Measurements from ENCODE around the gene HOXA6.
A peak's percentile ranks its signal among the peaks of the same experiment; 100 is the strongest.

Gene HOXA6

GRCh38 chr7:27147199-27148030 lies at the start of gene HOXA6:
Gene HOXA6, minus strand, starts transcription at chr7:27147774. Its CDS starts 25 bp downstream, at chr7:27147749.
- no peak for DNase-seq (ENCODE audit: low read depth in 3 of 3)

GRCh38 chr7:27196287-27196767 lies 48.8 kb upstream of the HOXA6 start:
- peak; percentile 69 to 76 (median 76) for DNase-seq (ENCODE audit: low read depth in 3 of 3)

DNA sequence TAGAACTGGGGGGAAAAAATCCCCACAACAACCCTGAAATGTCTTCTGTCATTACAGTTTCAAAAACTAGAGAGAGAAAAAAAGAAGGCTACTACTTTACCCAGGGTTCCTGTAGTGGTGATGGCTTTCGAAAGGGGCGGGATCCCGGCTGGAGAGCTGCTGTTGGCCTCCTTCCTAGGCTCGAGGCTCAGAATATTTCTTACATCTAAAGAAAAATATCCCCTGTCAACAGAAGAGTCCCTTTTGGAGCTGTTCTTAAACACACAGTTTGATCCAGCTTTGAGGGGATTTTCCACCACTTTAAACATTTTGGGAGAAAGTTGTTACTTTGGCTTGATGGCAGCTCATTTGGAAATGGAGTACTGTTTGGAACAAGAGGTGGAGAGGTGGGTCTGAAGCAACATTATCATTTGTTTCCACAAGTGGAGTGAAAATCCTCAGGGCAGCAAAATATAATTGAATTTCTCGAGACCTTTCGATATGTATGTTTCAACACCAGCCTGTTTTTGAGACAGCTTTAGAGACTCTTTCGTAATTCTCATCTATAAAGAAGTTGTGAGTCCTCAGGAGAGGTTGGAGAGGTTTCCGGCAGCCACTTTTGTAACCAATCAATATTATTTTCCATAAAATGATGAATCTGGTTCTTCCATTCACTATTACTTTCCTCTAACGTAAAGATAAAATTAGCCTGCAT lies 47.3 kb upstream of the HOXA6 start:
- no peak for DNase-seq (ENCODE audit: low read depth in 3 of 3)

DNA sequence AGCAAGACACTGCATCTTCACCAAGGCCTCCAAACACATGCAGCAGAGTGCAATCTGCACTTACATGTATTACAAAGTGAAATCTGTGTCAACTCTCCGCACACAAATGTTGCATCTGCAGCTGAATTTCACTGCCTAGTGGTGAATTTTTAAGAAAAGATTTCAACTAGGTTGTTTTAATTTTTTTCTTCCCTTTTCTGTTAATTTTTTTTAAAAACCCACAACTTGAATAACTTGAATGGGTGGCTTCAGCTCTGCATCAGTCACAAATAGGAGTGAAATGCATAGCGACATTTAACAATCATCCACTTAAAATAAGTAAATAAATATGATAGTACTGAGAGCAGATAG lies 46.4 kb upstream of the HOXA6 start:
- DNase-seq (ENCODE audit: low read depth in 3 of 3) = no peak

GRCh38 chr7:27193335-27194001 lies 45.9 kb upstream of the HOXA6 start:
- DNase-seq (ENCODE audit: low read depth in 3 of 3) = no peak

- DNase-seq (ENCODE audit: low read depth in 3 of 3) = no peak
These were observed 45.2 kb upstream of the HOXA6 start for GRCh38 chr7:27192546-27193334.

DNA sequence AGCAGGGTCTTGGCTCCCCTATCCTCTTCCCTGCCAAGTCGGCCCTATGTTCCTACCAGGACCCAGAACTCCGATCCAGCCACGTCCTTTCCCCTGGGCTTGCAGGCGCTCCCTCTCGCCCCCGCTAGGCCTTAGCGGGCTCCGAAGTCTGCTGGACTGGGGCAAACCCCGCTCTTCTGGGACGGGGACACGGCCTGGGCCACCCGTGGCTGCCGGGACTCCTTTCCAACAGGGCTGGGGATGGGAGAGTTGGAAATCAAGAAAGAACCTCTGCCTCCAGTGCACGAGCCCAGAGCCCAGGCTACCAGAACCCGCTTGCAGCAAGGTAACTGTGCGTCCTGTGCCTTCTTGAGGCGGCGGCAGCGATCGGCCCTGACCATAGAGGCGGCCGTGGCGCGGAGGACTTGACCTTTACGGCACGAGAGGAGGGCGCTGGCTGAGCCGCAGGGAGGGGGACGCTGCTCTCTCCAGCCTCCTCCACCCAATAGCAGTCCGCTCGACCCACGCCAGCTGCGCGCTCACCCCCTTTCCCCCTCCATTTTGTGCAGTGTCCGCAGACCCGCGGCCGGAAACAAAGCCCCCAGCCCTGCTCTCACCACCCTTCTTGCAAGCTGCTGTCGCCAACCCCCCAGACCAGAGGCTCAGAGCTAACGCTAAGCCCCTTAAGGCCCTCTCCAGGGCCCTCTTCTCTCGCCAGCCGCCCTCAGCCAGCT lies 44.4 kb upstream of the HOXA6 start:
- no peak for DNase-seq (ENCODE audit: low read depth in 3 of 3)

- DNase-seq (ENCODE audit: low read depth in 3 of 3) = no peak
These were observed 43.7 kb upstream of the HOXA6 start for GRCh38 chr7:27191161-27191731.

DNA sequence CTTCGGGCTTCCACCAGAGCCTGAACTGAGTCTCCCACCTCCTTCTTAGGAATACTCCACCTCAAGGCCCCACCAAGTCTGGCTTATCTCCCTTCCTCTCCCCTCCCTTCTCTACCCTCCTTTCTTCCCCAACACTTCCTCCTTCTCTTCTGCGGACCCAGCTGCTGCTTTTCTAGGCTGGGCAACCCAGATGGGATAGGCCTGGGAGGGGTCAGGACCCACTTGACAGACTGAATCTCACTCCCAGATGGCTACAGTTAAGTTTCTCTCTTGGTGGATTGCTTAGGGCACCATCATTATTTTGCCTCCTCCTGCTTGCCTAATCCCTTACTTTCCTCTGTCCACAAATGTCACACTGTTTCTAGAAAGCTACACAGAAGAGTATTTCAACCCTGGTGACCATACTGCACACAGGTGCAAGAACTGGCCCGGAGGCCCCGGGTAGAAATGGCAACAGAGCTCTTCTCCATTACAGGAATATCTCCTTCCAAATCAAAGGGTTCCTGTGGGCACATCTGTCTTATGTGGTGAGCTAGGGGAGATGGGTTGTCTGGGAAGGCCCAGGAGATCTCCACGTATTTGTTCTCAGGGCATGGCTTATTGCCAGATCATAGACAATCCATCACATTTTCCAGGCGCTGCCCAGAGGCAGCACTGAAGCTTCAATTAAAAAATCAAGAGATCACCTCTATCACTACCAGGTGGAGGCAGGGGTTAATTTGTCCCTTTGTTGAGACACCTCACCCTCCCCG lies 42.6 kb upstream of the HOXA6 start:
- no peak for DNase-seq (ENCODE audit: low read depth in 3 of 3)

DNA sequence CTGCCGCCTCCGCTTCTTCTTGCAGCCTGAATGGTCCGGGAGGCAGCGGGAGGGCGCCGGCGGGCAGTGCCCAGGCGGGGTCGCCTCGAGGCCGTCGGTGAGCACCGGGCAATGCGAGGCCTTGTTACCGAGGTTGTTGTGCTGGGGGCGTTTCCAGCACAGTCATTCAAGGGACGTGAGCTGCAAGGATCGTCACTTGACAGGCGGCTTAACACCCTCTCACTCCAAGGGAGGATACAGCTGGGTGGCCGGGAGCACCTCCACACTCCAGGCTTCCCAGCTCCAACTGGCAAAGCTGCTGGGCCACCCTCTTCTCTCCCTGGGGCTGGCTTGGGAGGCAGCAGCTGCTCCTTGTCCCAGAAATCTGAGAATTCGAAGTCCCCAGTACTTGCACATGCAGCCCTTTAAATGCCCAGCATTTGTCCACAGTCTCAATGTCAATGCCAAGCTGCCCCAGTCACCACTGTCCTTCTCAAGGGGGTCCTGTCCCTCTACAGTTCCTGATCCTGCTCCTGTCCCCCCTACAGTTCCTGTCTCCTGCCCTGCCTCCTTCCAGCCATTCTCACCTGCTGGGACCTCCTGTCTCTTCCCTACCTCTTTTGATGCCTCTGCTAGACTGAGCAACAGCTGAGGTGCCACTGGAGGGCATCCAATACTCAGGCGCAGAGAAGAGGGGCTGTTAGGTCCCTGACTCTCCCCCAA lies 41.9 kb upstream of the HOXA6 start:
- no peak for DNase-seq (ENCODE audit: low read depth in 3 of 3)

- no peak for DNase-seq (ENCODE audit: low read depth in 3 of 3)
These were observed 41.1 kb upstream of the HOXA6 start for GRCh38 chr7:27188386-27189294.

DNA sequence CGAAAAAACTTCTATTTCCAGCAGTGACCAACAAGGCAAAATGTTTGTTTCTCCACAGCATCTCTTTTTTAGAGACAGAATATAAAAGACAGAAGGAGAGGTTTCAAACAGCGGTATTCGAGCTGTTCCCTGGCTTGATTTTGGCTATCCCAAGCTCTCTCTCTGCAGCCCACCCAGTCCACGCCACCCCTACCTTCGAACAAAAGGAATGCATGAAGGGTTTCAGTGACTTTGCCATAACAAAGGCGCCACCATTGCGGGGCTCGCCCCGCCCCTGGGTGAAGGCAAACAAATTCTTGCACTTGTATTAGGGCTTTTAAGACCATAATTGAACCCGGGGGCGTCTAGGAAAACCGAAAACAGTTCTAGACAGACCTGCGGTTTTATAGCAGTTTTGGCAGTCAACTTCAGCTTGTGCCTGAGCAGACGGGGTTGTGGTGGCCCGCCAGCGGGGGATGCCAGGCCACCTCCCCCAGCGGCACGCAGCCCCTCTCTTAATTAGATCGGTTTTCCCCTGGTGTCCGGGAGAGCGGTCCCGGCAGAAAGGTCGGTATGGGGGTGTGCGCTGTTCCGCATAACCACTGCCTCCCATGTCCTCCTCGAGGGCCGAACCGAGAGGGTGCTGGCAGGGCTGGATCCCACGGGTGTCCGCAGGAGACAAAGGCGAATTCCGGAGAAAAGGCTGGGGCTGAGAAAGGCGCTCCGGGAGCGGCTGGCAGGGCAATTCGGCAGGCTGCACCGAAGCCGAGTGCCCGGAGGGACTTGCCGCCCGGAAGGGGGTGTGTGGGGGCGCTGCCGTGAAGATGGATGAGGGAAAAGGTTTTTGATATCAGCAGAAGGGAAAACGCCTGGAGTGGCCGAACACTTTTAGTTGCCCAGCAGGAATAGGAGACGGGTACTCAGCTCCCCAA lies 40.2 kb upstream of the HOXA6 start:
- DNase-seq (ENCODE audit: low read depth in 3 of 3) = no peak

GRCh38 chr7:27186668-27187474 lies 39.3 kb upstream of the HOXA6 start:
- no peak for DNase-seq (ENCODE audit: low read depth in 3 of 3)

- no peak for DNase-seq (ENCODE audit: low read depth in 3 of 3)
These were observed 38.5 kb upstream of the HOXA6 start for GRCh38 chr7:27185854-27186667.

GRCh38 chr7:27185013-27185853 lies 37.7 kb upstream of the HOXA6 start, which contains the start of gene HOXA11:
Gene HOXA11, minus strand, starts transcription at chr7:27185232. Its CDS starts 88 bp downstream, at chr7:27185144.
- DNase-seq (ENCODE audit: low read depth in 3 of 3) = no peak

All from stimulated activated CD4-positive, alpha-beta T cell treated with anti-CD3 and anti-CD28 coated beads, TNF-alpha, amount 100 ng/mL, for 4 hours (primary cell).